Measurements from ENCODE around the gene MDFI.

DNA sequence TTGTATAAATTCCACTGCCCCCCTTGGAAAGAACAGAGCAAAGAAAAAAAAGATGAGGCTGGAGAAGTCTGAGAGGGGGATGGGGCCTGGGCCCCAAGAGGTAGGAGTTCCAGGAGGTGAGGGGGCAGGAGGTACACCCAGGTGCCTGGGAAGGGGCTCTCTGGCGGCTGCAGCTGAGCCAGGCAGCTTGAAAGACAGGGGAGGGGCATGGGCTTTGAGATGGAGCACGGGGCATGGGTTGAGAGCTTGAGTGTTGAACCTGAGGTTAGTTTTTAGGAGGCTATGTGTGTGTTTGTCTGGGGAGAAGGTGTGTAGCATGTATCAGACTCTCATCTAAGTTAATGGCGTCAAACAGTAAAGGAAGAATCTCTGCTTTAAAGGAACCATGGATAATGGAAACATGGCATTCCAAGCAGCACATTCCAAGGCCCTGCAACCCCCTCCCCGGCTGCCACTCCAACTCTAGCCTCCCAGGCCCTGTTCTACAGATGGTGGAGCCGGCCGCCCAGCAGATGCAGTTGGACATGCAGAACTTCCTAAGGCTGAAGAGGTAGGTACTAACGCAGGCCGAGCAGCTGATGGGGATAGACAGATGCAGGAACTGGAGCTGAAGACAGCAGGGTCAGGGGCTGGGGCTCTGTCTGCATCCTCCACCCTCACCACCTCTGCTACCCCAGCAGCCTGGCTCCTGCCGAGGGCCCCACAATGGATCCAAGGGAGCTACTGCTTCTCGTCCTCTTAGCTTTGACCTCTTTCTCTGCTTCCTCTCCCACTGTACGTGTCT lies 42.1 kb downstream of the MDFI start:
- TF ChIP-seq, protein P1, sequence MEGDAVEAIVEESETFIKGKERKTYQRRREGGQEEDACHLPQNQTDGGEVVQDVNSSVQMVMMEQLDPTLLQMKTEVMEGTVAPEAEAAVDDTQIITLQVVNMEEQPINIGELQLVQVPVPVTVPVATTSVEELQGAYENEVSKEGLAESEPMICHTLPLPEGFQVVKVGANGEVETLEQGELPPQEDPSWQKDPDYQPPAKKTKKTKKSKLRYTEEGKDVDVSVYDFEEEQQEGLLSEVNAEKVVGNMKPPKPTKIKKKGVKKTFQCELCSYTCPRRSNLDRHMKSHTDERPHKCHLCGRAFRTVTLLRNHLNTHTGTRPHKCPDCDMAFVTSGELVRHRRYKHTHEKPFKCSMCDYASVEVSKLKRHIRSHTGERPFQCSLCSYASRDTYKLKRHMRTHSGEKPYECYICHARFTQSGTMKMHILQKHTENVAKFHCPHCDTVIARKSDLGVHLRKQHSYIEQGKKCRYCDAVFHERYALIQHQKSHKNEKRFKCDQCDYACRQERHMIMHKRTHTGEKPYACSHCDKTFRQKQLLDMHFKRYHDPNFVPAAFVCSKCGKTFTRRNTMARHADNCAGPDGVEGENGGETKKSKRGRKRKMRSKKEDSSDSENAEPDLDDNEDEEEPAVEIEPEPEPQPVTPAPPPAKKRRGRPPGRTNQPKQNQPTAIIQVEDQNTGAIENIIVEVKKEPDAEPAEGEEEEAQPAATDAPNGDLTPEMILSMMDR (IDR thresholded peaks at IDR 0.05), result no peak
- no peak for TF ChIP-seq POLR2A (IDR thresholded peaks at IDR 0.05)
